Chondrocyte (in vitro differentiated cells): ENCODE results near the gene ARHGEF40. TPM values are rescaled to one million over a fixed set of nuclear protein-coding genes. Genes with fewer than 3 reads are reported as not detected.

Source experiments
- DNase-seq: peaks from one replicate; pipeline ENCODE4 v3.0.0; 2021; ENCODE audit warnings: mixed read lengths, low spot score
- H3K27ac Mint-ChIP-seq: one replicate; pipeline ENCODE4 v1.8.0; 2021; ENCODE audit warnings: mild to moderate bottlenecking, moderate library complexity, mixed read lengths; ENCODE audit not compliant: unreplicated experiment
- H3K27me3 Mint-ChIP-seq: 2 replicates; pipeline ENCODE4 v1.8.0; 2021; ENCODE audit warnings: low read depth, mixed read lengths
- H3K36me3 Mint-ChIP-seq: 2 replicates; pipeline ENCODE4 v1.8.0; 2021; ENCODE audit warnings: low read depth, mixed read lengths
- H3K4me1 Mint-ChIP-seq: 2 replicates; pipeline ENCODE4 v1.8.0; 2021; ENCODE audit warnings: low read depth, mild to moderate bottlenecking, mixed read lengths
- H3K4me3 Mint-ChIP-seq: one replicate; pipeline ENCODE4 v1.8.0; 2021; ENCODE audit warnings: mild to moderate bottlenecking, moderate library complexity, mixed read lengths; ENCODE audit not compliant: unreplicated experiment
- H3K9me3 Mint-ChIP-seq: 2 replicates; pipeline ENCODE4 v1.8.0; 2021; ENCODE audit warnings: low read depth, mixed read lengths
- total RNA-seq: library from RNA; stranded (reverse); gene quantifications from 3 replicates; pipeline ENCODE4 v1.2.1, GENCODE V29; 2021
- TF ChIP-seq, protein P1 (sequence below): fragments of 200-600 bp; sonication (generic); IDR thresholded peaks from 2 replicates; pipeline ENCODE4 v1.5.0; 2021; ENCODE audit warnings: antibody characterized with exemption, mild to moderate bottlenecking, moderate library complexity

ARHGEF40 gene
- total RNA-seq, 1 donor from 2014 or later, result 90.4 TPM

DNA sequence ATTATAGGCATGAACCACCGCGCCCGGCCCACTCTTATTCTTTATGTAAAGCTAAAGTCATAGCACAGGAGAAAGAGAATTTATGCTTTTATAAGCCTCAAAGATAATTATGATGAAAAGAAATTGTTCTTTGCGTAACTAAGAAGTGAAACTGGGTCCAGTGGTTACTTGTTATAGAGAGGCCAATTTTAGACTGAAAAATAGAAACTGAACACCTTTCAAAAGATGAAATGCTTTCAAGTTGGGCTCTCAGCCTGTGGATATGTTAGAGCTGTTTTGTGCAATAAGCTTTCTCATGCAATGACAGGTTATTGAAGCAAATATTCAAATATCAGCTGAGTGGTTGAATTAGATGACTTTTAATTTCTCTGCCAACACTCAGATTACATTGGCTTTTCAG, 38.7 kb downstream of the ARHGEF40 start:
- H3K9me3 Mint-ChIP-seq, result no peaks in the 10 kb centered on the region
- H3K27ac Mint-ChIP-seq, result no peak overlapping the region

DNA sequence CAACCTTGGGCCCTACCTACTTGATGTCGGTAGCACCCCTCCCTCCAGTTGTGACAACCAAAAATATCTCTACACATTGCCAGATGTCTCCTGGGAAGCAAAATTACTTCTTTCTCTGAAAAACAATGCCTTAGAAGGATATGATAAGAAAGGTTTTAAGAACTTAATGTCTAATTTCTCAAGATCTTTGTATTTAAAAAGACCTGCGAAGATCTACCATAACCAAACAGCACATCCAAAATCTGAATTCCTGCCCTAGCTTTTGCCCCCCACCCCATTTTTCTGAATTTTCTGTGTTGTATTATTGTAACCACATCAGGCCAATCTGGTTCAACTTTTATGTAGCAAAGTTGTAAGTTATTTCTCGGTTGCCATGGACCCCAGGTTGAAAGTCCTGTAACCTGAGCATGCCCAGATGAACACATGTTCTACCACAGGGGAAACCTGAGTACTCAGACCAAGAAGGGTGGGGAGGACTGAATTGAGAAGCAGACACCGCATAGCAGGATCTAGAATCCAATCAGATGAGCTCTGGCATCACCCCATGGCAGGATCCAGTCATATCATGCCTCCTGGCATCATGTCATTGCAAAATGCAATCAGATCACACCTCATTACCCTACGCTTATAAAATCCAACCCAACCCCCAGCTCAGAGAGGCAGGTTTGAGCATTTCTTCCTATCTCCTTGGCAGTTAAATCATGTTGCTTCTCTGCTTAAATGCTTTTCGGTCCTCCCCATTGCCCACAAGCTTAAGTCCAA, 39.5 kb downstream of the ARHGEF40 start:
- no peak overlapping the region for H3K4me3 Mint-ChIP-seq
- H3K27me3 Mint-ChIP-seq, result no peaks in the 10 kb centered on the region
- peaks cover 28% of the 10 kb centered on the region for H3K4me1 Mint-ChIP-seq
- TF ChIP-seq, protein P1, sequence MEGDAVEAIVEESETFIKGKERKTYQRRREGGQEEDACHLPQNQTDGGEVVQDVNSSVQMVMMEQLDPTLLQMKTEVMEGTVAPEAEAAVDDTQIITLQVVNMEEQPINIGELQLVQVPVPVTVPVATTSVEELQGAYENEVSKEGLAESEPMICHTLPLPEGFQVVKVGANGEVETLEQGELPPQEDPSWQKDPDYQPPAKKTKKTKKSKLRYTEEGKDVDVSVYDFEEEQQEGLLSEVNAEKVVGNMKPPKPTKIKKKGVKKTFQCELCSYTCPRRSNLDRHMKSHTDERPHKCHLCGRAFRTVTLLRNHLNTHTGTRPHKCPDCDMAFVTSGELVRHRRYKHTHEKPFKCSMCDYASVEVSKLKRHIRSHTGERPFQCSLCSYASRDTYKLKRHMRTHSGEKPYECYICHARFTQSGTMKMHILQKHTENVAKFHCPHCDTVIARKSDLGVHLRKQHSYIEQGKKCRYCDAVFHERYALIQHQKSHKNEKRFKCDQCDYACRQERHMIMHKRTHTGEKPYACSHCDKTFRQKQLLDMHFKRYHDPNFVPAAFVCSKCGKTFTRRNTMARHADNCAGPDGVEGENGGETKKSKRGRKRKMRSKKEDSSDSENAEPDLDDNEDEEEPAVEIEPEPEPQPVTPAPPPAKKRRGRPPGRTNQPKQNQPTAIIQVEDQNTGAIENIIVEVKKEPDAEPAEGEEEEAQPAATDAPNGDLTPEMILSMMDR, result no peak
- no peaks in the 10 kb centered on the region for H3K9me3 Mint-ChIP-seq
- no peak overlapping the region for H3K27ac Mint-ChIP-seq
- no peaks in the 10 kb centered on the region for H3K36me3 Mint-ChIP-seq
- DNase-seq, result no peak

More for the DNA sequence above, 38.7 kb downstream of the ARHGEF40 start:
- no peaks in the 10 kb centered on the region for H3K36me3 Mint-ChIP-seq
- H3K27me3 Mint-ChIP-seq, result no peaks in the 10 kb centered on the region
- TF ChIP-seq, protein P1, result no peak
- peaks cover 30% of the 10 kb centered on the region for H3K4me1 Mint-ChIP-seq
- DNase-seq, result no peak
- no peak overlapping the region for H3K4me3 Mint-ChIP-seq

DNA sequence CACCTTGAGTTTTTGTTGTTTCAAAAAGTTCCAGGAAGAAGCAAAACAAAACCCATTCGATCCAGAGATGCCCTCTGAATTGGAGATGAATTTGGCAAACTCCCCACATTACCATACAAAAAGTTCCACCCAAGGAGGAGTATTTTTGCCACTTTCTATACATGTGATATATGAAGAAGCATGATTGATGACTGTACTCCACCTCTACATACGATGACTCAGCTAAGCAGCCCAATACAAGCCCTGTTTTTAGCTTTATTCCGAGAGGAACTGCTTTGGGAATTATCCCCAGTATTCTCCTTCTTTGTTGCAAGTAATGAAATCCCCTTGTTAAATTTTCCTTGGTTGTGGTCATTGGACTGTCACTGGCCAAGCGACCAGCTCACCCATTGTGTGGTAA, 42.2 kb downstream of the ARHGEF40 start:
- Mint-ChIP-seq H3K27ac (no peak overlapping the region), H3K27me3 (no peaks in the 10 kb centered on the region), H3K4me1 (peaks cover 10% of the 10 kb centered on the region), H3K4me3 (no peak overlapping the region), H3K9me3 (no peaks in the 10 kb centered on the region), H3K36me3 (no peaks in the 10 kb centered on the region)
- DNase-seq, result no peak
- TF ChIP-seq, protein P1, result no peak

DNA sequence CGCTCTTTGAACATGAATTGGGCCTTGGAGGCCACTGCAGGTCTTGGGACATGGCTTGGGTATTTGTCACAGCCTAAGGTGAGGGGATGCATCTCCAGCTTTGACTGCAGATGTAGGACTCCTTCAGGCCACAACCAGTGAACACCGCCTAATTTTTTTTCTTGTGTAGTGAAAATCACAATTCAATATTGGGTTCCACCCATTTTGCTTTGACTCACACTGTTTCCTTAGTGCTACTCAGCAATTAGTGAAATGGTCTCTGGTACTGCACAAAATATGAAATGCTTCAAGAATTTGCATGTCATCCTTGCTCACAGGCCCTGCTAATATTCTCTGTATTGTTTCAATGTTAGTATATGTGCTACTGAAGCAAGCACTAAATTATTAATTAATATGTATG, 43.3 kb downstream of the ARHGEF40 start:
- Mint-ChIP-seq H3K4me1 (no peaks in the 10 kb centered on the region), H3K9me3 (no peaks in the 10 kb centered on the region), H3K27ac (no peak overlapping the region), H3K27me3 (no peaks in the 10 kb centered on the region), H3K4me3 (no peak overlapping the region), H3K36me3 (no peaks in the 10 kb centered on the region)
- TF ChIP-seq, protein P1, result no peak
- no peak for DNase-seq

DNA sequence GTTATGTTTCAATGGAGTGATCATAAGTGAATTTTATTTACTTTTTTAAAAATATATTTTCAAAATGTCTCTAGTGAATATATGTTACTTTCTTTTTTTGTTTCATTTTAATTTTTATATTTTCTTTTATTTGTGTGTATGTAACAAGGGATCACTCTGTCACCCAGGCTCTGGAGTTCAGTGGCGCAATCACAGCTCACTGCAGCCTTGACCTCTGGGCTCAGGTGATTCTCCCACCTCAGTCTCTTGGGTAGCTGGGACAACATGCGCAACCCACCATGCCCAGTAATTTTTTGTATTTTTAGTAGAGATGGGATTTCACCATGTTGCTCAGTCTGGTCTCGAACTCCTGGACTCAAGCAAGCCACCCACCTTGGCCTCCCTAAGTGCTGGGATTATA, 48.8 kb downstream of the ARHGEF40 start:
- no peak overlapping the region for H3K27ac Mint-ChIP-seq
- H3K4me1 Mint-ChIP-seq, result peaks cover 3% of the 10 kb centered on the region
- H3K36me3 Mint-ChIP-seq, result no peaks in the 10 kb centered on the region
- H3K4me3 Mint-ChIP-seq, result no peak overlapping the region
- H3K9me3 Mint-ChIP-seq, result no peaks in the 10 kb centered on the region
- no peaks in the 10 kb centered on the region for H3K27me3 Mint-ChIP-seq
- TF ChIP-seq, protein P1, result no peak
- DNase-seq, result no peak
